Vagina (tissue), 2 donors: ENCODE data around the gene AZU1. TPM values are rescaled to one million over a fixed set of nuclear protein-coding genes. Genes with fewer than 3 reads are reported as not detected.

ENCODE experiments used
- DNase-seq, 2 donors: peaks; one replicate each; pipeline ENCODE4 v3.0.0-alpha.2; 2017; ENCODE audit errors: extremely low spot score in 2 of 2
- H3K27ac ChIP-seq: fragments of 200-600 bp; sonication (generic); one replicate; pipeline ENCODE4 v1.5.1; 2019
- H3K27me3 ChIP-seq: fragments of 200-600 bp; sonication (generic); one replicate; pipeline ENCODE4 v1.5.1; 2019
- H3K36me3 ChIP-seq, 2 donors: fragments of 200-600 bp; sonication (generic); one replicate each; pipeline ENCODE4 v1.5.1; 2017 to 2019
- H3K4me1 ChIP-seq: fragments of 200-600 bp; sonication (generic); one replicate; pipeline ENCODE4 v1.5.1; 2019
- H3K4me3 ChIP-seq, 2 donors: fragments of 200-600 bp; sonication (generic); 1 replicate in 1 of 2; 2 replicates in 1 of 2; pipeline ENCODE4 v1.5.1; 2016 to 2019
- H3K9me3 ChIP-seq: fragments of 200-600 bp; sonication (generic); one replicate; pipeline ENCODE4 v1.5.1; 2019
- POLR2A ChIP-seq, 2 donors: fragments of 450-650 bp; IDR thresholded peaks; one replicate each; pipeline ENCODE4 v1.6.1; 2017; ENCODE audit warnings: antibody characterized with exemption in 2 of 2, mild to moderate bottlenecking in 2 of 2, moderate library complexity in 2 of 2
- POLR2AphosphoS5 ChIP-seq, 2 donors: sonication (generic); formaldehyde crosslinking; IDR thresholded peaks; one replicate each; pipeline ENCODE4 v1.9.0; 2017; ENCODE audit warnings: antibody characterized with exemption in 2 of 2, mild to moderate bottlenecking in 2 of 2, low read depth in 1 of 2; ENCODE audit not compliant: insufficient read depth in 1 of 2
- intact Hi-C: fragments of 100-400 bp; cut with DNase I; formaldehyde crosslinking; loops from one replicate; pipeline ENCODE4 v1.15.1; 2023
- total RNA-seq: library from RNA; depleted of rRNA; stranded (reverse); fragments of >200 nt; gene quantifications from one replicate; pipeline ENCODE4 v1.2.3, GENCODE V29; 2016
- TF ChIP-seq, protein P1 (sequence below), 3 experiments: fragments of 450-650 bp in 2 of 3; fragments of 200-600 bp in 1 of 3; sonication (generic) in 1 of 3; IDR thresholded peaks; one replicate each; pipeline ENCODE4 v1.5.1; 2017 to 2019; ENCODE audit warnings: antibody characterized with exemption in 3 of 3, mild to moderate bottlenecking in 2 of 3, moderate library complexity in 2 of 3

AZU1 gene, protein sequence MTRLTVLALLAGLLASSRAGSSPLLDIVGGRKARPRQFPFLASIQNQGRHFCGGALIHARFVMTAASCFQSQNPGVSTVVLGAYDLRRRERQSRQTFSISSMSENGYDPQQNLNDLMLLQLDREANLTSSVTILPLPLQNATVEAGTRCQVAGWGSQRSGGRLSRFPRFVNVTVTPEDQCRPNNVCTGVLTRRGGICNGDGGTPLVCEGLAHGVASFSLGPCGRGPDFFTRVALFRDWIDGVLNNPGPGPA
- total RNA-seq: not detected

DNA sequence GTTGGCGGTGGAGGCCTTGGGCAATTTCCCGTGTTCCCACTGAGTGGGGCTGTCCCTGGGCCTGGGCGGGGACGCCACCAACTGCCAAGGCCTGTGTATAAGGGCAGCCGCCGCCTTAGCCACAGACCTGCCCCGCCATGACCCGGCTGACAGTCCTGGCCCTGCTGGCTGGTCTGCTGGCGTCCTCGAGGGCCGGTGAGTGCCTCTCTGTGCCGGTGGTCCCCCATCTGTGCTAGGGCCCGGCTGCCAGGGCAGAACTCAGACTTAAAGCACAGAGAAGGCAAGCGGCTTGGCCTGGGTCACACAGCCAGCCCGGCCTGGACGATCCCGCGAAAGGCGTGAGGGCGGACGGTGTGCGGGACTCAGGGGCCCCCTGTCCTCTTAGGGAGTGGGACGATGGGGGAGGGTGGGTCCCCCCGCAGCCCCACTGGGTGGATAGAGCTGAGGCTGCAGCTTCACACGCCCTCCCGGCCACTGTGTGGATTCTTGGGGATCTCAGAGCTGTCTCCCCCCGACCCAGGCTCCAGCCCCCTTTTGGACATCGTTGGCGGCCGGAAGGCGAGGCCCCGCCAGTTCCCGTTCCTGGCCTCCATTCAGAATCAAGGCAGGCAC is at the start of gene AZU1:
TSS of gene AZU1 (plus strand) at position 128 of the 612 bp plus-strand sequence. CDS start at position 138, 10 bp downstream.
- H3K27me3 ChIP-seq: peaks cover 1% of the 10 kb centered on the region
- no peaks in the 10 kb centered on the region for H3K4me1 ChIP-seq
- no peak within 1 kb of the TSS for H3K4me3 ChIP-seq
- DNase-seq: no peak
- H3K36me3 ChIP-seq: no peaks in the 10 kb centered on the region
- H3K9me3 ChIP-seq: no peaks in the 10 kb centered on the region
- TF ChIP-seq POLR2AphosphoS5 (IDR thresholded peaks at IDR 0.05; ENCODE audit: insufficient read depth in 1 of 2, low read depth in 1 of 2): no peak
- no peak within 1 kb of the TSS for H3K27ac ChIP-seq
- intact Hi-C loops: no loop called here

DNA sequence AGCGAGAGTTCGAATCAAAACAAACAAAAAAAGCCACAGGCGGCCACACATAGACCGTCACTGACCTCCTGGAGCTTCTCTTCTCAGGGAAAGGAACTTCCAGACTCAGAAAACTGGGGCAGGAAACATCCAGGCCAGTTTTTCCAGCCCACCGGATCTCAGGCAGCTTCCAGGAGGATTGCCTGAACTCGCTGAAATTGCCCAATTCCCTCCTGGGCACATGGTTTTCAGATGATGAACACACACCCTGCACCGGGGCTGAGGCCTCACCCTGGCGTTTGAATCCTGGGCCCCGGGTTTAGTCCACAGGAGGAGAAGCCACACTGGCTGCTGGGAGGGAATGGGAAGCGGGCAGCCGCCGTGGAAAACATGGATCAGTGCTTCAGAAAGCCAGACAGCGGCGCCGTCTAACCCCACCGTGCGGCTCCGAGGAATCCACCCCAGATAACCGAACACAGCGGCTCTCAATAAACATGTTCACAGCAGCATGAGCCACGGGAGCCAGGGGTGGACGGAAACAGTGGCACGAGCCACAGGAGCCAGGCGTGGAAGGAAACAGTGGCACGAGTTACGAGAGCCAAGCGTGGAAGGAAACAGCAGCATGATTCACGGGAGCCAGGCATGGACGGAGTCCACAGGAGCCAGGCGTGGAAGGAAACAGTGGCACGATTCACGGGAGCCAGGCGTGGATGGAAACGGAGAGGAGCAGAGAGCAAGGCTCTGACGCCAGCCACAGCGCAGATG is 48.6 kb upstream of the AZU1 start:
- H3K4me1 ChIP-seq: peaks cover 16% of the 10 kb centered on the region
- intact Hi-C loops: loop anchor here (10.0 kb wide), 1 partner anchor 86 kb away; no protein-coding TSS in a partner anchor
- no peak for DNase-seq
- H3K4me3 ChIP-seq: peak overlapping the region in 1 of 2 donors; percentile 1
- TF ChIP-seq, protein P1, sequence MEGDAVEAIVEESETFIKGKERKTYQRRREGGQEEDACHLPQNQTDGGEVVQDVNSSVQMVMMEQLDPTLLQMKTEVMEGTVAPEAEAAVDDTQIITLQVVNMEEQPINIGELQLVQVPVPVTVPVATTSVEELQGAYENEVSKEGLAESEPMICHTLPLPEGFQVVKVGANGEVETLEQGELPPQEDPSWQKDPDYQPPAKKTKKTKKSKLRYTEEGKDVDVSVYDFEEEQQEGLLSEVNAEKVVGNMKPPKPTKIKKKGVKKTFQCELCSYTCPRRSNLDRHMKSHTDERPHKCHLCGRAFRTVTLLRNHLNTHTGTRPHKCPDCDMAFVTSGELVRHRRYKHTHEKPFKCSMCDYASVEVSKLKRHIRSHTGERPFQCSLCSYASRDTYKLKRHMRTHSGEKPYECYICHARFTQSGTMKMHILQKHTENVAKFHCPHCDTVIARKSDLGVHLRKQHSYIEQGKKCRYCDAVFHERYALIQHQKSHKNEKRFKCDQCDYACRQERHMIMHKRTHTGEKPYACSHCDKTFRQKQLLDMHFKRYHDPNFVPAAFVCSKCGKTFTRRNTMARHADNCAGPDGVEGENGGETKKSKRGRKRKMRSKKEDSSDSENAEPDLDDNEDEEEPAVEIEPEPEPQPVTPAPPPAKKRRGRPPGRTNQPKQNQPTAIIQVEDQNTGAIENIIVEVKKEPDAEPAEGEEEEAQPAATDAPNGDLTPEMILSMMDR (IDR thresholded peaks at IDR 0.05): no peak
- TF ChIP-seq POLR2AphosphoS5 (IDR thresholded peaks at IDR 0.05; ENCODE audit: insufficient read depth in 1 of 2, low read depth in 1 of 2): peak; percentile 65 to 76
- no peak for TF ChIP-seq POLR2A (IDR thresholded peaks at IDR 0.05)
- no peaks in the 10 kb centered on the region for H3K36me3 ChIP-seq
- no peaks in the 10 kb centered on the region for H3K9me3 ChIP-seq
- no peaks in the 10 kb centered on the region for H3K27me3 ChIP-seq
- peak overlapping the region; percentile 68 for H3K27ac ChIP-seq

DNA sequence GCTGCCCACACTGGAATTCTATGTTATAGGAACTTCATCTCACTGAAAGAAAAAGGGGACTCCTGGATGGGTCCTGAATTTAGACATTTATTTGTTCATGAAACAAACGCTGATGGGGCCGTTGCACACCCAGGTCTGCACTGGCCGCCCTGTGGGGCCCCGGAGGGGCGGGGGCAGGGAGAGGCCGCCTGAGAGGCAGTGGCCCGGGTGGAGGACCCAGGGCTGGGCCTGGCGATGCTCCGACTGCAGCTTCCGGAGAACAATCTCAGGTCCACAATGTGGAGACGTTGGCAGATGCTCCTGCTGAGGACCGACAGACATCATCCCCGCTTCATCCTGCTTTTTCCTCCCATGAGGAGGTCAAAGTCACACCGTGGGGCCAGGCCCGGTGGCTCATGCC is 46.7 kb upstream of the AZU1 start:
- Histone ChIP-seq H3K27ac (no peak overlapping the region), H3K27me3 (no peaks in the 10 kb centered on the region), H3K4me3 (no peak overlapping the region), H3K36me3 (no peaks in the 10 kb centered on the region), H3K4me1 (peaks cover 16% of the 10 kb centered on the region), H3K9me3 (no peaks in the 10 kb centered on the region)
- no peak for TF ChIP-seq POLR2A (IDR thresholded peaks at IDR 0.05)
- no peak for TF ChIP-seq POLR2AphosphoS5 (IDR thresholded peaks at IDR 0.05; ENCODE audit: insufficient read depth in 1 of 2, low read depth in 1 of 2)
- TF ChIP-seq, protein P1 (IDR thresholded peaks at IDR 0.05): no peak
- intact Hi-C loops: no loop called here
- DNase-seq: no peak

DNA sequence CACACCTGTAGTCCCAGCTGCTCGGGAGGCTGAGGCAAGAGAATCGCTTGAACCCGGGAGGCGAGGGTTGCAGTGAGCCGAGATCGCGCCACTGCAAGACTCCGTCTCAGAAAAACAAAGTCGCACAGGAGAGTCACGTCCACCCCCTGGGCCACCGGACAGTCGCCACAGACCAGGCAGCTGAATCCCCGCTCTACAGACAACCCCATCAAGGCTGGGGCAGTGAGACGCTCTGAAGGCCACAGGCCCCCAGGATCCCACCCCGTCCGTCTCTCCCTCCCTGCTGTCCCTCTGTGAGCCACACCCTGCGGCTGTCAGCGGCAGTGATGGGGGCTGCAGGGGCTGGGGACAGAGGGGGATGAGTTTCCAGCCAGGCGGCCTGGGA is 45.8 kb upstream of the AZU1 start:
- no peak for DNase-seq
- Histone ChIP-seq H3K4me3 (peak overlapping the region in 1 of 2 donors; percentile 11), H3K36me3 (no peaks in the 10 kb centered on the region), H3K9me3 (no peaks in the 10 kb centered on the region), H3K27ac (no peak overlapping the region), H3K4me1 (peaks cover 16% of the 10 kb centered on the region), H3K27me3 (no peaks in the 10 kb centered on the region)
- intact Hi-C loops: no loop called here
- TF ChIP-seq POLR2AphosphoS5 (IDR thresholded peaks at IDR 0.05; ENCODE audit: insufficient read depth in 1 of 2, low read depth in 1 of 2) (no peak), POLR2A (IDR thresholded peaks at IDR 0.05) (no peak)
- TF ChIP-seq, protein P1 (IDR thresholded peaks at IDR 0.05): no peak

DNA sequence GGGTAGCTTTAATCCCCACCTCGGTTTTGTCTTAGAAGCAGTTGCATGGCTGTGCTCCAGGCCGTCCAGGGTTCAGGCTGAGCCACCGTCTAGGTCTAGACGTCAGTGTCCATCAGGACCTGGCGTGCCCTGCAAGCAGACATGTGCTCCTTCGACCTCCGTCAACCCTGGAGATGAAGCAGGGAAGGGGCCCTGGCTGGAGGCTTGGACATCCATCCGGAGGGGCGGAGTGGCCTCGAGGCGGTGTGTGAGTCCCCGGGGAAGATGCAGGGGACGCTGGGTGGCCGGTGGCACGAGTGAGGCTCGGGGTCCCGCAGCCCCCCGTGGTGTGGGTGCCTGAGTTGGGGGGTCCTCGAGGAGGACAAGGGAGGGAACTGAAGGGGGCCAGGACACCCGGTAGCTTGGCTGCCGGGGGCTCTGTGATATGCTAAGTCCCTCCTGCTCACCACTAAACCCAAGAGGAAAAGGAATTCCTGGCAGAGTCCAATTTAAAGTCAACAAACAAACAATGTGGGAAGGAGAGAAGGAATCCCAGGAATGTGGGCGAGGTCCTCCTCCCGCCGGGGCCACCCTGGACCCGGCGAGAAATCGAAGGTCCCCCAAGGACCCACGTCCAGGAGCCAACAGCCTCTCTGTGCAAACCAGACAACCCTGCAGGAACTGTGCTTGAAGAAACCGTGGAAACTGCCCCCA is 45.3 kb upstream of the AZU1 start:
- intact Hi-C loops: no loop called here
- peak overlapping the region in 1 of 2 donors; percentile 11 for H3K4me3 ChIP-seq
- peak overlapping the region; percentile 27 for H3K27ac ChIP-seq
- H3K4me1 ChIP-seq: peaks cover 16% of the 10 kb centered on the region
- TF ChIP-seq POLR2A (IDR thresholded peaks at IDR 0.05): no peak
- TF ChIP-seq, protein P1 (IDR thresholded peaks at IDR 0.05): no peak
- no peak for TF ChIP-seq POLR2AphosphoS5 (IDR thresholded peaks at IDR 0.05; ENCODE audit: insufficient read depth in 1 of 2, low read depth in 1 of 2)
- no peaks in the 10 kb centered on the region for H3K27me3 ChIP-seq
- no peak for DNase-seq
- no peaks in the 10 kb centered on the region for H3K9me3 ChIP-seq
- H3K36me3 ChIP-seq: no peaks in the 10 kb centered on the region
